OCI-LY7 (cell line): ENCODE measurements around the gene ERFE.

Experiments used
- CTCF ChIP-seq: fragments of 200-600 bp; sonication (generic); conservative IDR thresholded peaks from 2 replicates; pipeline ENCODE4 v1.5.1; 2014; ENCODE audit warnings: mild to moderate bottlenecking, antibody characterized with exemption, low read length, moderate library complexity, mixed read lengths
- EZH2phosphoT487 ChIP-seq: fragments of 200-600 bp; sonication (generic); IDR thresholded peaks from 2 replicates; pipeline ENCODE4 v1.6.1; 2018; ENCODE audit warnings: low read depth, borderline replicate concordance, mild to moderate bottlenecking, mixed run types, antibody characterized with exemption, low read length, moderate library complexity, mixed read lengths

- TF ChIP-seq CTCF (no peak), EZH2phosphoT487 (no peak)
Measured at GRCh38 chr2:238121511-238122286, 37.1 kb upstream of the ERFE start.
